NOMO-1 treated with dmso at 0.1 percent for 144 hours (cell line): Measurements from ENCODE around the gene ARMH3.

Source experiments
- DNase-seq: peaks from one replicate; lab custom pipeline; 2025; ENCODE audit not compliant: unreplicated experiment; lab: John Stamatoyannopoulos, UW

Gene ARMH3

GRCh38 chr10:101902032-101902819, 153.7 kb downstream of the ARMH3 start:
- DNase-seq, result no peak

DNA sequence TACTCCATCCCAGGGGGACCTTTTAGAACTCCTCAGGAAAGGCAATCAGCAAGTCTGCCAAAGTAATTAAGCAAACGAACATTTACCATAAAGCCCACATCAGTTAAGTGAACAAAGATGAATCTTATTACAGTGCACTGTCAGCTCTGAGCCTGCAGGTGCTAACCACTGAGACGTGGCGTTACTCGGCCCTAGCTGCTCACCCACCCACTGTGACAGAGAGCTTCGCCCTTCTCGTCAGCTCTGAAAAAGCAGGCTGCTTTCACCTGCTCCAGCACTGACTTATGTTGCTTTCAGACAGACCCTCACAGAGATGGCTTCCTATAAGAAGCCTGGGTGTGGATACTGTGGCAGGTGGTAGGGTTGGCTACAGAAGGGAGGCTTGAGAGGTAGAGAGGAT, 154.6 kb downstream of the ARMH3 start:
- no peak for DNase-seq

DNA sequence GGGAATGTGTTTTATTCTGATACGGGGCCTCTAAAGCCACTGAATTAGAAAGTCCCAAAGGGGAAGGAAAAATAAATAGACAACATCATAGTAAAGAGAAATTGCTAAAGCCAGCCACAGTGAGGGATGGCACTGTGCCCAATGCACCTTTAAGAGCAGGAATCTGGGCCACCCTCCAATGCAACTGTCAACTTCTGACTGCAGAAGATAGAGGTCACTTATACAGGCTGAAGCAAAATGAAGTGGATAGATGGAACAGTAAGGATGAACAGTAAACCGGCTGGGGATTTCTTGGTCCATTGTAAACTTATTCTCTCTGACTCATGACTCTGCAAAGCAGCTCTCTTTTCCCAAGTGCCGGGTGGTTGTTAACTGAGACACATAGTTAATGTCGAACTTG, 158.3 kb downstream of the ARMH3 start:
- no peak for DNase-seq

- no peak for DNase-seq
These were observed 159.6 kb downstream of the ARMH3 start for GRCh38 chr10:101896225-101896877.

- no peak for DNase-seq
These were observed 160.2 kb downstream of the ARMH3 start for GRCh38 chr10:101895781-101896180.

GRCh38 chr10:101894742-101895141, 161.2 kb downstream of the ARMH3 start:
- DNase-seq, result no peak

- no peak for DNase-seq
These were observed 161.7 kb downstream of the ARMH3 start for GRCh38 chr10:101894266-101894665.

GRCh38 chr10:101893510-101894120, 162.4 kb downstream of the ARMH3 start:
- DNase-seq, result no peak

DNA sequence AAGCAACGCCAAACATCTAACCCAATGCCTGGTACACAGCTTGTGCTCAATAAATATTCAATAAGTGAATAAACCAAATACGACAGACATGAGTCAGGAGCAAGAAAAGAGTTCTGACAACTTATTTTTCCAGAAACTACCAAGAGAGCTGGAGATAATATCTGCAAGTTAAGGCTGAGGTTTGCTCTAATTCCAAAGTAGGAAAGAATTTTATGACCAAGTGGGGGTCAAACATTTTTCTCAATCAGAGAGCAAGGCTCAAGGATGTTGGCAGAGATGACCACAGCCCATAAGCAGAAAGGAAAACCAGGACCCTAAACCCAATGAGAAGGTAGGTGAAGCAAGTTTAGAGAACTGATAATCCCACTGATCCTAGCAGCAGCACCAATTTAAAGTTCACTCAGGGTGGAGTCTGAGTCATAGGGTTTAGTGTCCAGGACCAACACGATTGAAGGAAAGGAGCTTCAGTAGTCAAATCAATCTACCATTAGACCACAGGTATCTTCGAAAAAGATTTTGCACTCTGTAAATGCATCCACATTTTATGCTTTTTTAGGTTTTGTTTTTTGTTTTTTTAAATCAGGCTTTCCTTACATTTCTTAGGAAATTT, 163.1 kb downstream of the ARMH3 start:
- DNase-seq, result no peak

DNA sequence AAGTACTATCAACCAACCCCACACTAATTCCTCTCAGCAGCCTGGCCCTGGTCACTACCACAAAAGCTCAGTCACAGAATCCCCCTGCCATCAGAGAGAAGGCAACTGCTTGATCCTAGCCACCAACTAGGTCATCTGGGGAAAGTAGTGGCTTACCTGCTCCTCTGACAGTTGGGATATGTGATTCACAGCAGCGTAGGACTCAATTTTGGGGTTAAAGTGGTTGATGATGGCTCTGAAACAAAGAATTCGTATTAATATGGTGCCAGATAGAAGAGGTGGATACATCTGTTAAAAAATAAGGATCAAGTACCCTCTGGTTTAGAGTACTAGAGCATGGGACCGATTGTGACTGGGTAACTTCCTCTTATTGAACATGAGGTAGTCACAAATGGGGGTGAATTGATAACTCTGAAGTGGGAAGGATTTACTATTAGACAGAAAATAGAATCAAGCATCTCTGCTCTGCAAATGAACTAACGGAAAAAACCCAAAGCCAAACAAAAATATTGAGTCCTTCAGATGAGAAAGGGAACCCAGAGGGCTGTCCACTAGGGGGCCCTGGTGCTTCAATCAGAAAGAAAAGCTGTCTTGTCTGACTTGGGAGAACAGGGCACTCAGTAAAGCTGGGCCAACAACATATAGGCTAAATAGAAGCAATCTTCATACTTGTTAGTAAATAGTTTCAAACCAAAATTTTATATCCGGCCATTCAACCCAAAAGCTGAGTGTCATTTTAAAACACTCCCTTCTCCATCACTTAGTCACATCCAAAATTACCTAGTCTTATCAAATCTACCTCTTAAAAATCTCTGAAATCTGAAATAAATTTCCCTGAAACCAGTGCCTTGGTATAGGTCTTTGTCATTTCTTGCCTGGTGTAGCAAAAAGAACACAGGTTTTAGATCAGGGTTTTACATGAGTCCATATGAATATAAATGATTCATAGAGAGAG, 166.4 kb downstream of the ARMH3 start:
- DNase-seq, result peak; percentile 35

GRCh38 chr10:101888251-101888949, 167.6 kb downstream of the ARMH3 start:
- no peak for DNase-seq

DNA sequence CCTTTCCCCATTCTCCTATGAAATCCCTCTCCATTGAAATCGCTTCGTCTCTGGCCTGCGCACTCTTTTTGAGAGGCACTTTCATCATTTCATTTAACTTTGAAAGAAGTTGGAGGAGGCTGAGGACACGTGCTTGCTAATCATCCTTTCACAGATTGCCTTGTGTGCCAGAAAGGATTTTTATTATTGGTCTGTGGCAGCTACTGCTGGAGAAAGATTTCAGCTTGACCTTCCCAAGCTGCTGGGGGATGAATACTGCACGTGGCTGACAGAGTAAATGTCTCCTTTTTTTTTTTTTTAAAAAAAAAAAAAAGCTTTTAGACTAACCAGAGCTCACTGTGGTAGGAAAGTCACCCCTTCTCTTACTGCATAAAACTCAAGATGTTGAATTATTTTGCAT, 168.2 kb downstream of the ARMH3 start:
- DNase-seq, result no peak

DNA sequence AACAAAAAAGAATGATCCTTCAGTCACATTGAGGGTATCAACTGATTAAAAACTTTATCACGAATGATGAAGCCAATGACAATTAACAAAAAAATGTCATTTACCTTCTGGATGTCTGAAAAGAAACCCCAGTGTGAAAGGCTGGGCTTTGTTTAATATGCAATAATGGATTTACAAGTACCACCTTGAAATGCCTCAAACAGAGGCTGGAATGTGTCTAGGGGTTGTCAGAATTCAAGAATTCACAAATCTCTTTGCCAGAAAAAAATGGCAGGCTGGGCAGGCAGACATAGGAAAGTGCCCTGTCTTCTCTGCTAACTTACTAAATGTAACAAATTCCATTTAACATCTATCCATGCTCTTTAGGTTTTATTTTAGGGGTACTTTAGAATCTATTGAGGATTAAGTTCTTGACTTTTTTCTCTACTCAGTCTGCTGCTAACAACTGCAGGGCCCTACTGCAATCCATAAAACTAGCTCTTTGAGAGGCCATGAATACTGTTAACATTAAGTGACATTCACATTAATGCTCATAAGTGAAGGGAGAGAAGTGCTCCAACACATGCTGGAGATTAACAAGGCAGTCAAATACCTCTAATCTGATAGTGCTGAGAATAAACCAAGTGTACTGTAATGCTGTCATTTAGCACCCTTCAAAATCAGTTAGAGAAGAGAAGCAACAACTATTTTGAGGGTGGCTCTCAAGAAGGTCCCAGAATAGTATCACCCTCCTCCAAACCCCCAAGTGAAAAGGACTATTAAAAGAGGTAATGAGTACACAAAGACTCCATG, 169.3 kb downstream of the ARMH3 start:
- DNase-seq, result no peak

DNA sequence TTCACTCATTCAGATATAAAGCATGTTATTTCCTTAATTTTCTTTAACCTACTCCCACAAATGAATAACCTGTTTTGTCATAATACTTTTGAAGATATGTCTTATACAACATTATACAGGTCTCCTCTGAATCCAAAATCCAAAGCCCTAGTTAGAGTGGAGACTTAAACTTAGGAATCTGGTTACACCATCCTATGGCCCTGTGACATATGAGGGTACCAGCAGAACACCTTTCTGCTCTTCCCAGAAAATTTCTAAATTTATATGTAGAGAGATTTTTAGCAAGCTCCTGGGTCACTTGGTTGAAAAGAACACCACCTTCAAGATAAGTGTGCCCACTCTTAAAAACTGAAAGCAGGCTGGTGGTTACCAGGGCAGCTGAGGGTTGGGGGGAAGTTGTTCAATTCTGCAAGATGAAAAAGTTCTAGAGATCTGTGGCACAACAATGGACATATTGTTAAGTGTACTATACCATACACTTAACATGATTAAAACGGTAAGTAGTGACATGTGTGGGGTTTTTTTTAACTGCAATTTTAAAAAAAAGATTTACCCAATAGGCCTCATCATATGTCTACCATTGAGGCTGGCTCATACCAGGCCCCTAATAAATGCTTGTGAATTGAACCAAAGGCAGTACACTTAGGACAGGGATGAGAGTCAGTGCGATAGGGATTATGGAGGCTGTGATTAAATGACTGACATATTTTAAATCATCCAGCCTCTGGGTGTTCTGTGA, 174.8 kb downstream of the ARMH3 start:
- no peak for DNase-seq

DNA sequence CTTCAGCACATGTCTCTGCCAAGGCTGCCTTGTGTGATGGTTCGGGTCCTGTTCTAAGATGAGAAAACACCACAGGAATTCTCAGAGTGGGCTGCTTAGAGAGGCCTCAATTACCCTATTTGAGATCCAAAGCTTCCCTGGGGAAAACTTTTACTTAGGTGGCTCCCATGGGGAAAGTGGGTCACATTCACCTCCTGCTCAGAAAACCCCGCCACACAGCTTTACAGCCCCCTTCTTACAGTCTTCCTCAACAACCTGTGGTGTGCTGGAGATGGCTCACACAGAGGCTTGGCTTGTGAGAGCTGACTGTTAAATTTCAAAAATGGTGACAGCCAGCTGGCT, 175.8 kb downstream of the ARMH3 start:
- no peak for DNase-seq

DNA sequence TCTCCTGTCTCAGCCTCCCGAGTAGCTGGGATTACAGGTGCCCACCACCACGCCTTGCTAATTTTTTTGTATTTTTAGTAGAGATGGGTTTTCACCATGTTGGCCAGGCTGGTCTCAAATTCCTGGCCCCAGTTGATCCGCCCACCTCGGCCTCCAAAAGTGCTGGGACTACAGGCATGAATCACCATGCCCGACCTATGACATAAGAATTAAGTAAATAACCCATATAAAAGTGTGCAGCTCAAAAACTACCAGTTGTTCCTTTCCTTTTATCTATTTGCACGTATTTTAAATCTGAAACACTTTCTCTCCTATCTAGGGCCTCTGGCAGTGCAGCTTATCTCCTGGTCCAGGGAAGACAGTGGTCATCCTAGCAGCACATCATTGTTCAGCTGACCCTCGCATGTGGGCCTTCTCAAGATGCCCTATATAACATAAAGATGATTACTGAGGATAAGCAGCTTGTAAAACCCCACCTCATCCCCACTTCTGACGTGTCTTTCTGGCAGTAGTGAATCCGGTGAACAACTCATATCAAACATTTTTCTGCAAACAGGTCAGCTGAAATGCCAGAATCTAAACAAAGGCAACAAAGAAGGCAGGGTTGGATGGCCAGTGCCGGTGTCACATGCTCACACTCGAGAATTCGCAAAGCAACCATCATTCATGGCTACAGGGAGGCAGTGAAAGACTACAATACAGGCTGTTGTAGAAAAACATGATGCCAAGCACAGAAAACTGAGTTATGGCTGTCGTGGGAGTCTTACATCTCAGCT, 176.3 kb downstream of the ARMH3 start:
- DNase-seq, result no peak

DNA sequence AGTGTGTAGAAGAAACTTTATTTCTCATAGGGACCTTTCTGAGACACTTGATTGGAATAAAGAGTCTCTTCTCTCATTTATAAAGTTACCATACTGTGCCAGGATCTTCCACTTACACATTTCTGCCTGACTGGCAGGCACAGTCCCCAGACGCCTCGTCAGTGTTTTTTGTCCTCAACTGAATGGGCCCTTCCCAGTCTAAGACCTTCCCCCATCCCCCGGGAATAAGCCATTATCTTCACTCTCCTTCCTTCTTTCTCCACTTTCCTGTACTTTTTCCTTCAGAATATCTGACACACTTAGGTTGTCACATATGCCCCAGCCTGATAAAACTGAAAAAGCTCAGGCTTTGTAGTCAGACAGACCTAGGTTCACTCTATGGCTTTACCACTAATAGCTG, 177.1 kb downstream of the ARMH3 start:
- DNase-seq, result no peak

- DNase-seq, result no peak
These were observed 180.8 kb downstream of the ARMH3 start for GRCh38 chr10:101875068-101875688.
